MG63 (cell line): ENCODE data around the gene CYP27A1. TPM values are rescaled to one million over a fixed set of nuclear protein-coding genes. Genes with fewer than 3 reads are reported as not detected.
A peak's percentile ranks its signal among the peaks of the same experiment; 100 is the strongest.
"Not testable (repeated sequence)": the region's sequence is repeated elsewhere in the genome, so short reads cannot be mapped to it uniquely, and the experiment has no call there.

ENCODE experiments used
- DNase-seq: peaks from one replicate; pipeline ENCODE4 v3.0.0-alpha.2; 2020
- H3K27me3 ChIP-seq: fragments of 250-450 bp; sonication (Bioruptor Pico); 2 replicates; pipeline ENCODE4 v1.5.1; 2020; ENCODE audit warnings: mild to moderate bottlenecking, moderate library complexity
- H3K36me3 ChIP-seq: fragments of 250-450 bp; sonication (Bioruptor Pico); 2 replicates; pipeline ENCODE4 v1.5.1; 2020; ENCODE audit warnings: mild to moderate bottlenecking, moderate library complexity
- H3K4me3 ChIP-seq: fragments of 250-450 bp; sonication (Bioruptor Pico); 2 replicates; pipeline ENCODE4 v1.5.1; 2020; ENCODE audit warnings: mild to moderate bottlenecking, moderate library complexity
- H3K9me3 ChIP-seq: fragments of 250-450 bp; sonication (Bioruptor Pico); 2 replicates; pipeline ENCODE4 v1.5.1; 2020; ENCODE audit warnings: mild to moderate bottlenecking, moderate library complexity
- total RNA-seq: library from RNA; depleted of rRNA; stranded (reverse); fragments of >200 nt; shearing (Covaris generic); gene quantifications from 2 replicates; pipeline ENCODE4 v1.2.3, GENCODE V29; 2014; ENCODE audit warnings: low replicate concordance

CYP27A1 gene
- total RNA-seq, 1 experiment from 2014 or later = 7.7 TPM

GRCh38 chr2:218755567-218756404, 26.2 kb upstream of the CYP27A1 start:
- H3K36me3 ChIP-seq = peaks cover 23% of the 10 kb centered on the region
- DNase-seq = no peak
- H3K9me3 ChIP-seq = no peaks in the 10 kb centered on the region
- no peak overlapping the region for H3K4me3 ChIP-seq
- H3K27me3 ChIP-seq = no peaks in the 10 kb centered on the region

GRCh38 chr2:218756599-218757377, 25.2 kb upstream of the CYP27A1 start:
- Histone ChIP-seq H3K36me3 (peaks cover 21% of the 10 kb centered on the region), H3K4me3 (no peak overlapping the region), H3K9me3 (no peaks in the 10 kb centered on the region), H3K27me3 (no peaks in the 10 kb centered on the region)
- no peak for DNase-seq

GRCh38 chr2:218761795-218762194, 20.2 kb upstream of the CYP27A1 start:
- Histone ChIP-seq H3K36me3 (no peaks in the 10 kb centered on the region), H3K27me3 (no peaks in the 10 kb centered on the region), H3K9me3 (no peaks in the 10 kb centered on the region), H3K4me3 (no peak overlapping the region)
- no peak for DNase-seq

- not testable (repeated sequence) for H3K27me3 ChIP-seq, DNase-seq, H3K9me3 ChIP-seq, H3K4me3 ChIP-seq, H3K36me3 ChIP-seq
These were observed 9.2 kb upstream of the CYP27A1 start for GRCh38 chr2:218772759-218773158.

GRCh38 chr2:218773881-218774280, 8.1 kb upstream of the CYP27A1 start:
- Histone ChIP-seq H3K4me3 (no peak overlapping the region), H3K27me3 (no peaks in the 10 kb centered on the region), H3K9me3 (peaks cover 6% of the 10 kb centered on the region), H3K36me3 (no peaks in the 10 kb centered on the region)
- no peak for DNase-seq

- Histone ChIP-seq H3K9me3 (peaks cover 6% of the 10 kb centered on the region), H3K4me3 (no peak overlapping the region), H3K27me3 (no peaks in the 10 kb centered on the region), H3K36me3 (no peaks in the 10 kb centered on the region)
- DNase-seq = no peak
These were observed 5.5 kb upstream of the CYP27A1 start for GRCh38 chr2:218776488-218776887.

- peaks cover 6% of the 10 kb centered on the region for H3K9me3 ChIP-seq
- no peaks in the 10 kb centered on the region for H3K27me3 ChIP-seq
- DNase-seq = no peak
- no peak overlapping the region for H3K4me3 ChIP-seq
- no peaks in the 10 kb centered on the region for H3K36me3 ChIP-seq
These were observed 4.5 kb upstream of the CYP27A1 start for GRCh38 chr2:218777276-218777990.

GRCh38 chr2:218780046-218780445, 1.9 kb upstream of the CYP27A1 start:
- Histone ChIP-seq H3K9me3 (peaks cover 6% of the 10 kb centered on the region), H3K4me3 (no peak overlapping the region), H3K36me3 (no peaks in the 10 kb centered on the region), H3K27me3 (no peaks in the 10 kb centered on the region)
- DNase-seq = no peak

- Histone ChIP-seq H3K4me3 (peak overlapping the region; percentile 53), H3K36me3 (no peaks in the 10 kb centered on the region), H3K9me3 (peaks cover 5% of the 10 kb centered on the region), H3K27me3 (no peaks in the 10 kb centered on the region)
- DNase-seq = no peak
These were observed 876 bp upstream of the CYP27A1 start for GRCh38 chr2:218780851-218781690.

- DNase-seq = no peak
- Histone ChIP-seq H3K27me3 (no peaks in the 10 kb centered on the region), H3K9me3 (no peaks in the 10 kb centered on the region), H3K36me3 (no peaks in the 10 kb centered on the region), H3K4me3 (peak overlapping the region; percentile 53)
These were observed 539 bp downstream of the CYP27A1 start for GRCh38 chr2:218782528-218782844.

GRCh38 chr2:218783688-218784087, 1.7 kb downstream of the CYP27A1 start:
- Histone ChIP-seq H3K36me3 (no peaks in the 10 kb centered on the region), H3K9me3 (peaks cover 3% of the 10 kb centered on the region; the same call in 1 of the 2 replicates), H3K4me3 (no peak overlapping the region), H3K27me3 (no peaks in the 10 kb centered on the region)
- DNase-seq = no peak

GRCh38 chr2:218785103-218785502, 3.2 kb downstream of the CYP27A1 start:
- Histone ChIP-seq H3K4me3 (no peak overlapping the region), H3K27me3 (no peaks in the 10 kb centered on the region), H3K36me3 (no peaks in the 10 kb centered on the region), H3K9me3 (peaks cover 3% of the 10 kb centered on the region; the same call in 1 of the 2 replicates)
- no peak for DNase-seq

- Histone ChIP-seq H3K9me3 (peaks cover 3% of the 10 kb centered on the region; the same call in 1 of the 2 replicates), H3K27me3 (no peaks in the 10 kb centered on the region), H3K4me3 (no peak overlapping the region), H3K36me3 (no peaks in the 10 kb centered on the region)
- DNase-seq = no peak
These were observed 4.2 kb downstream of the CYP27A1 start for GRCh38 chr2:218786133-218786532.

- Histone ChIP-seq H3K9me3 (peaks cover 3% of the 10 kb centered on the region; the same call in 1 of the 2 replicates), H3K27me3 (no peaks in the 10 kb centered on the region), H3K36me3 (no peaks in the 10 kb centered on the region), H3K4me3 (no peak overlapping the region)
- no peak for DNase-seq
These were observed 6.7 kb downstream of the CYP27A1 start for GRCh38 chr2:218788529-218789255.

GRCh38 chr2:218792433-218792832, 10.5 kb downstream of the CYP27A1 start:
- DNase-seq = no peak
- Histone ChIP-seq H3K4me3 (no peak overlapping the region), H3K36me3 (no peaks in the 10 kb centered on the region), H3K9me3 (peaks cover 3% of the 10 kb centered on the region; the same call in 1 of the 2 replicates), H3K27me3 (no peaks in the 10 kb centered on the region)

- no peak for DNase-seq
- no peaks in the 10 kb centered on the region for H3K27me3 ChIP-seq
These were observed 14.7 kb downstream of the CYP27A1 start for GRCh38 chr2:218796691-218797090.

More at GRCh38 chr2:218796691-218797090, 14.7 kb downstream of the CYP27A1 start:
- H3K36me3 ChIP-seq = no peaks in the 10 kb centered on the region
- no peaks in the 10 kb centered on the region for H3K9me3 ChIP-seq
- H3K4me3 ChIP-seq = no peak overlapping the region
